GM21717 (cell line): Measurements from ENCODE around the gene KCNK7.

Experiments
- ATAC-seq: cut with Tn5 transposase; IDR thresholded peaks from one replicate; pipeline ENCODE4 v1.9.1; 2021; ENCODE audit warnings: mild to moderate bottlenecking, moderate library complexity; ENCODE audit not compliant: unreplicated experiment

Gene KCNK7

GRCh38 chr11:65629579-65629978 lies 34.0 kb upstream of the KCNK7 start:
- no peak for ATAC-seq

- no peak for ATAC-seq
These were observed 31.6 kb upstream of the KCNK7 start for GRCh38 chr11:65627202-65627601.

GRCh38 chr11:65625628-65626342 lies 30.2 kb upstream of the KCNK7 start:
- no peak for ATAC-seq

- no peak for ATAC-seq
These were observed 29.5 kb upstream of the KCNK7 start for GRCh38 chr11:65624931-65625627.

GRCh38 chr11:65623852-65624616 lies 28.4 kb upstream of the KCNK7 start:
- no peak for ATAC-seq

GRCh38 chr11:65623177-65623576 lies 27.6 kb upstream of the KCNK7 start:
- ATAC-seq = no peak

GRCh38 chr11:65622011-65622410 lies 26.4 kb upstream of the KCNK7 start:
- no peak for ATAC-seq

GRCh38 chr11:65621460-65621859 lies 25.9 kb upstream of the KCNK7 start:
- no peak for ATAC-seq

- no peak for ATAC-seq
These were observed 25.1 kb upstream of the KCNK7 start for GRCh38 chr11:65620666-65621065.

GRCh38 chr11:65619281-65619928 lies 23.8 kb upstream of the KCNK7 start:
- ATAC-seq = no peak

GRCh38 chr11:65618763-65619162 lies 23.2 kb upstream of the KCNK7 start:
- ATAC-seq = no peak

- ATAC-seq = no peak
These were observed 22.6 kb upstream of the KCNK7 start for GRCh38 chr11:65617990-65618751.

- no peak for ATAC-seq
These were observed 21.7 kb upstream of the KCNK7 start for GRCh38 chr11:65617136-65617850.

GRCh38 chr11:65616575-65617001 lies 21.0 kb upstream of the KCNK7 start:
- no peak for ATAC-seq

- ATAC-seq = peak; percentile 7
These were observed 20.5 kb upstream of the KCNK7 start for GRCh38 chr11:65615950-65616574.

- ATAC-seq = peak; percentile 62
These were observed 19.8 kb upstream of the KCNK7 start, which contains the start of gene PCNX3 for GRCh38 chr11:65615229-65615949. Gene PCNX3, plus strand, starts transcription at chr11:65615776. Its CDS starts 536 bp downstream, at chr11:65616312.

GRCh38 chr11:65613091-65613928 lies 17.7 kb upstream of the KCNK7 start:
- ATAC-seq = no peak

GRCh38 chr11:65612691-65613090 lies 17.1 kb upstream of the KCNK7 start:
- no peak for ATAC-seq
